ENCODE results near the gene BPIFA2. TPM values are rescaled to one million over a fixed set of nuclear protein-coding genes. Genes with fewer than 3 reads are reported as not detected.

BPIFA2 gene
- total RNA-seq, 1 donor from 2014 or later: not detected

DNA sequence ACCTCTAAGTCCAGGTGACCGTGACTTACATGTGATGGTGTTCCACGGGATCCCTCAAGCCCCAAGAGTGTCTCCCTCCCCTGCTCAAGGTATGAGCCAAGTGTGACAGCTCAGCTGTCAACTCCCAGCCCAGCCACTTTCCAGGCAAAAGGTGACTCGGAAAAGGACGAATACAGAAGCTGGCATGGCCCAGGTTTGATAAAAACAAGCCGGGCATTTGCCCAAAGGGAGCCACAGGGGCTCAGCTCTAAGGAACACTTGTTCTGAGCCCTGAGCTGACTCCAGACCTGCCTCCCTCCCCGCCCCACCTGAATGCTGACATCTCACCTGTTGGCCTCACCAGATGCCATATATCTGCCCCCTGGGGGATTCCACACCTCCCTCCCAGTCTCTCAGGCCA lies 43.0 kb upstream of the BPIFA2 start:
- no peaks in the 10 kb centered on the region for H3K4me1 Mint-ChIP-seq
- no peak for TF ChIP-seq CTCF (IDR thresholded peaks at IDR 0.05)
- ChIA-PET CTCF (no interaction called here), POLR2A (no interaction called here)
- no peak overlapping the region for H3K27ac Mint-ChIP-seq
- no peaks in the 10 kb centered on the region for H3K9me3 Mint-ChIP-seq
- peaks cover 16% of the 10 kb centered on the region for H3K27me3 Mint-ChIP-seq
- DNase-seq (no peak), ATAC-seq (ENCODE audit: low read depth) (no peak)
- no peak overlapping the region for H3K4me3 Mint-ChIP-seq
- no peaks in the 10 kb centered on the region for H3K36me3 Mint-ChIP-seq (ENCODE audit: low read depth)
- intact Hi-C loops (cut with micrococcal nuclease): no loop called here

- Mint-ChIP-seq H3K27ac (no peak overlapping the region), H3K9me3 (no peaks in the 10 kb centered on the region), H3K36me3 (ENCODE audit: low read depth) (no peaks in the 10 kb centered on the region), H3K4me1 (no peaks in the 10 kb centered on the region), H3K4me3 (no peak overlapping the region), H3K27me3 (peaks cover 16% of the 10 kb centered on the region)
- no peak for TF ChIP-seq CTCF (IDR thresholded peaks at IDR 0.05)
- ChIA-PET POLR2A (no interaction called here), CTCF (interaction anchor here (1.3 kb wide), 1 partner anchor 10 kb away, joined by 3 read pairs; no protein-coding TSS in a partner anchor)
- no peak for ATAC-seq (ENCODE audit: low read depth)
- intact Hi-C loops (cut with micrococcal nuclease): no loop called here
- no peak for DNase-seq
Measured at GRCh38 chr20:33125983-33126382, 42.0 kb upstream of the BPIFA2 start.

GRCh38 chr20:33127422-33128097 lies 40.4 kb upstream of the BPIFA2 start:
- H3K4me3 Mint-ChIP-seq: no peak overlapping the region
- no peak overlapping the region for H3K27ac Mint-ChIP-seq
- H3K4me1 Mint-ChIP-seq: no peaks in the 10 kb centered on the region
- no peaks in the 10 kb centered on the region for H3K36me3 Mint-ChIP-seq (ENCODE audit: low read depth)
- peaks cover 13% of the 10 kb centered on the region for H3K27me3 Mint-ChIP-seq
- no peaks in the 10 kb centered on the region for H3K9me3 Mint-ChIP-seq
- ChIA-PET CTCF (interaction anchor here (1.3 kb wide), 1 partner anchor 8 kb away, joined by 3 read pairs; no protein-coding TSS in a partner anchor), POLR2A (no interaction called here)
- no peak for TF ChIP-seq CTCF (IDR thresholded peaks at IDR 0.05)
- ATAC-seq (ENCODE audit: low read depth): no peak
- intact Hi-C loops (cut with micrococcal nuclease): no loop called here
- DNase-seq: no peak

GRCh38 chr20:33130568-33131061 lies 37.3 kb upstream of the BPIFA2 start:
- Mint-ChIP-seq H3K9me3 (no peaks in the 10 kb centered on the region), H3K4me1 (no peaks in the 10 kb centered on the region), H3K27me3 (peaks cover 7% of the 10 kb centered on the region), H3K4me3 (no peak overlapping the region), H3K27ac (no peak overlapping the region), H3K36me3 (ENCODE audit: low read depth) (no peaks in the 10 kb centered on the region)
- POLR2A ChIA-PET: no interaction called here
- TF ChIP-seq CTCF (IDR thresholded peaks at IDR 0.05): no peak
- DNase-seq (no peak), ATAC-seq (ENCODE audit: low read depth) (no peak)
- CTCF ChIA-PET: no interaction called here
- intact Hi-C loops (cut with micrococcal nuclease): no loop called here

GRCh38 chr20:33131949-33132473 lies 35.9 kb upstream of the BPIFA2 start:
- Mint-ChIP-seq H3K27ac (no peak overlapping the region), H3K9me3 (no peaks in the 10 kb centered on the region), H3K4me3 (no peak overlapping the region), H3K27me3 (peaks cover 2% of the 10 kb centered on the region), H3K36me3 (ENCODE audit: low read depth) (no peaks in the 10 kb centered on the region), H3K4me1 (no peaks in the 10 kb centered on the region)
- TF ChIP-seq CTCF (IDR thresholded peaks at IDR 0.05): no peak
- no peak for ATAC-seq (ENCODE audit: low read depth)
- no peak for DNase-seq
- POLR2A ChIA-PET: no interaction called here
- intact Hi-C loops (cut with micrococcal nuclease): no loop called here
- CTCF ChIA-PET: no interaction called here
